GM19455 (cell line): ENCODE data around the gene UBAC2.
"Not testable (repeated sequence)": the region's sequence is repeated elsewhere in the genome, so short reads cannot be mapped to it uniquely, and the experiment has no call there.

Source experiments
- ATAC-seq: cut with Tn5 transposase; IDR thresholded peaks from one replicate; pipeline ENCODE4 v1.9.1; 2021; ENCODE audit not compliant: unreplicated experiment

The UBAC2 gene

GRCh38 chr13:99211421-99212035 is 10.9 kb downstream of the UBAC2 start:
- ATAC-seq = no peak

- peak; percentile 87 for ATAC-seq
These were observed 13.6 kb downstream of the UBAC2 start for GRCh38 chr13:99214232-99214631.

- ATAC-seq = no peak
These were observed 14.1 kb downstream of the UBAC2 start for GRCh38 chr13:99214731-99215130.

GRCh38 chr13:99215184-99215830 is 14.7 kb downstream of the UBAC2 start:
- ATAC-seq = no peak

GRCh38 chr13:99217461-99218110 is 16.9 kb downstream of the UBAC2 start:
- ATAC-seq = no peak

- ATAC-seq = no peak
These were observed 17.5 kb downstream of the UBAC2 start for GRCh38 chr13:99218126-99218525.

- ATAC-seq = no peak
These were observed 17.9 kb downstream of the UBAC2 start for GRCh38 chr13:99218545-99218944.

GRCh38 chr13:99218969-99219368 is 18.3 kb downstream of the UBAC2 start:
- no peak for ATAC-seq

GRCh38 chr13:99220199-99220935 is 19.7 kb downstream of the UBAC2 start:
- no peak for ATAC-seq

- no peak for ATAC-seq
These were observed 21.0 kb downstream of the UBAC2 start for GRCh38 chr13:99221567-99222239.

GRCh38 chr13:99223587-99223986 is 22.9 kb downstream of the UBAC2 start:
- no peak for ATAC-seq

GRCh38 chr13:99224021-99224420 is 23.4 kb downstream of the UBAC2 start:
- no peak for ATAC-seq

GRCh38 chr13:99225078-99225477 is 24.4 kb downstream of the UBAC2 start:
- no peak for ATAC-seq

GRCh38 chr13:99226513-99226912 is 25.9 kb downstream of the UBAC2 start:
- ATAC-seq = no peak

- ATAC-seq = no peak
These were observed 26.8 kb downstream of the UBAC2 start for GRCh38 chr13:99227331-99227900.

GRCh38 chr13:99227909-99228688 is 27.4 kb downstream of the UBAC2 start:
- ATAC-seq = no peak

- ATAC-seq = peak; percentile 87
These were observed 28.4 kb downstream of the UBAC2 start for GRCh38 chr13:99228737-99229691.

- ATAC-seq = not testable (repeated sequence)
These were observed 29.9 kb downstream of the UBAC2 start for GRCh38 chr13:99230588-99230987.

GRCh38 chr13:99230991-99231390 is 30.3 kb downstream of the UBAC2 start:
- no peak for ATAC-seq
